Measurements from ENCODE around the gene ATP6V0B. TPM values are rescaled to one million over a fixed set of nuclear protein-coding genes. Genes with fewer than 3 reads are reported as not detected.

Gene ATP6V0B
- total and polyA plus RNA-seq, 2 of the 8 experiments (the other 6 are each of a cell fraction or from before 2014, with no cell fraction given) = 105 to 308 TPM

GRCh38 chr1:44019466-44019948 is 44.7 kb downstream of the ATP6V0B start:
- Histone ChIP-seq H2BK120ac (replicated peaks; ENCODE audit: low read depth, low read length) (no peak overlapping the region), H3K14ac (ENCODE audit: insufficient read length) (no peak overlapping the region), H2BK5ac (ENCODE audit: low read depth, low read length) (no peak overlapping the region; the same call in 1 of the 2 replicates), H3K9ac (replicated peaks in 1 of 4; ENCODE audit: extremely low read depth in 1 of 4, low read depth in 3 of 4, low read length in 3 of 4) (no peak overlapping the region), H2BK15ac (ENCODE audit: low read length) (no peak overlapping the region), H3K79me1 (ENCODE audit: low read depth, low read length) (0 out of 2 replicates have a peak, but pooled peaks cover 3% of the 10 kb centered on the region), H3K27me3 (replicated peaks in 1 of 4; ENCODE audit: control insufficient read depth in 3 of 4, extremely low read depth in 1 of 4, insufficient read depth in 3 of 4, low read length in 3 of 4) (no peaks in the 10 kb centered on the region), H4K8ac (ENCODE audit: extremely low read depth, insufficient read depth, low read length) (no peak overlapping the region; the same call in 1 of the 2 replicates), H2BK12ac (ENCODE audit: low read depth, low read length) (no peak overlapping the region), H2AFZ (ENCODE audit: low read length) (no peak overlapping the region), H2BK20ac (ENCODE audit: low read length) (no peak overlapping the region), H3K4ac (replicated peaks; ENCODE audit: insufficient read length, low read depth, low read length) (no peak overlapping the region), H3K23me2 (ENCODE audit: low read depth, low read length) (no peaks in the 10 kb centered on the region), H4K20me1 (replicated peaks in 1 of 2; ENCODE audit: control insufficient read depth in 1 of 2, insufficient read depth in 2 of 2, low read length in 2 of 2) (peaks cover 0 to 10% of the 10 kb centered on the region in 2 experiments), H3K27ac (ENCODE audit: low read depth, low read length) (no peak overlapping the region), H4K5ac (ENCODE audit: insufficient read length, low read depth, low read length) (no peak overlapping the region), H3K56ac (replicated peaks; ENCODE audit: insufficient read length, low read depth, low read length) (no peak overlapping the region), H3K4me3 (ENCODE audit: extremely low read depth in 1 of 4, insufficient read depth in 2 of 4, low read depth in 3 of 4, low read length in 4 of 4) (no peak overlapping the region), H3K36me3 (ENCODE audit: control insufficient read depth in 2 of 4, insufficient read depth in 4 of 4, low read length in 3 of 4) (peaks cover 3 to 18% (median 11%) of the 10 kb centered on the region in 4 experiments; a peak in 7 of 8 replicates), H3K18ac (ENCODE audit: extremely low read depth, low read length) (no peak overlapping the region), H3K79me2 (ENCODE audit: control insufficient read depth in 1 of 2, insufficient read depth in 2 of 2, low read length in 2 of 2) (no peaks in the 10 kb centered on the region), H3K9me3 (ENCODE audit: insufficient read depth in 2 of 2, low read depth in 1 of 2, low read length in 1 of 2) (no peaks in the 10 kb centered on the region), H2AK5ac (ENCODE audit: low read depth, low read length) (0 out of 2 replicates have a peak overlapping the region, but pooled peaks have one; percentile 39), H3K23ac (ENCODE audit: insufficient read length) (no peak overlapping the region), H3K4me1 (replicated peaks in 1 of 4; ENCODE audit: control insufficient read depth in 3 of 4, insufficient read depth in 4 of 4, low read length in 3 of 4) (peaks cover 0 to 8% (median 2%) of the 10 kb centered on the region in 4 experiments; a peak in 4 of 7 replicates), H3K4me2 (ENCODE audit: insufficient read depth in 1 of 2, low read depth in 2 of 2, low read length in 2 of 2) (no peak overlapping the region), H4K91ac (replicated peaks; ENCODE audit: insufficient read length, low read length) (no peak overlapping the region)
- CTCF ChIA-PET (ENCODE audit: partially characterized antibody) = interaction anchor here (0.7 to 16.6 kb wide), 9 partner anchors 8 to 110 kb away, joined by 3 to 252 read pairs (median 6); partner anchors contain the start of gene SLC6A9
- 87% methylated on average over 12 of the region's 13 CpGs; no CpG with 5 or more reads in 1 of the 2 experiments for WGBS, 2 experiments (ENCODE audit: extremely low coverage in 1 of 2, insufficient coverage in 1 of 2, insufficient read length in 1 of 2, insufficient replicate concordance in 2 of 2, low coverage in 1 of 2, low lambda C conversion rate in 2 of 2, missing lambda C conversion rate in 1 of 2)
- POLR2A ChIA-PET (ENCODE audit: partially characterized antibody) = interaction anchor here (0.7 to 27.1 kb wide), 5 partner anchors 6 to 65 kb away, joined by 3 to 544 read pairs (median 4); partner anchors contain the start of genes ATP6V0B and SLC6A9
- DNase-seq (ENCODE audit: low read depth in 1 of 2, low spot score in 2 of 2) = no peak
- TF ChIP-seq SP2 (IDR thresholded peaks at IDR 0.05; ENCODE audit: low read length) (no peak), GABPA (IDR thresholded peaks at IDR 0.05; ENCODE audit: borderline replicate concordance, insufficient read depth, low read length) (no peak), YY1 (IDR thresholded peaks at IDR 0.05; ENCODE audit: low read depth, low read length) (no peak), EP300 (IDR thresholded peaks at IDR 0.05; ENCODE audit: borderline replicate concordance in 1 of 2, low read depth in 2 of 2, low read length in 2 of 2) (no peak), POLR2A (IDR thresholded peaks at IDR 0.05; ENCODE audit: control extremely low read depth in 1 of 2, low read depth in 2 of 2, low read length in 2 of 2) (no peak), KDM1A (IDR thresholded peaks at IDR 0.05; ENCODE audit: borderline replicate concordance, low read length) (no peak), NANOG (IDR thresholded peaks at IDR 0.05; ENCODE audit: insufficient read depth, low read depth, low read length, poor library complexity, severe bottlenecking) (no peak), ATF3 (IDR thresholded peaks at IDR 0.05; ENCODE audit: insufficient read depth, low read depth, low read length) (no peak), EZH2 (IDR thresholded peaks at IDR 0.05; ENCODE audit: low read depth, low read length, severe bottlenecking) (no peak), TAF1 (IDR thresholded peaks at IDR 0.05; ENCODE audit: low read depth, low read length) (no peak), E2F6 (IDR thresholded peaks at IDR 0.05) (no peak), HDAC6 (IDR thresholded peaks at IDR 0.05; ENCODE audit: low read depth, low read length) (no peak)
- FAIRE-seq = no peak
